HG02943 (cell line): Measurements from ENCODE around the gene ROBO3.

Experiments used
- ATAC-seq: cut with Tn5 transposase; IDR thresholded peaks from one replicate; pipeline ENCODE4 v1.9.1; 2021; ENCODE audit warnings: mild to moderate bottlenecking, low read depth, moderate library complexity; ENCODE audit not compliant: unreplicated experiment

The ROBO3 gene

GRCh38 chr11:124844664-124845079, 20.6 kb upstream of the ROBO3 start:
- no peak for ATAC-seq

- ATAC-seq: no peak
Observed at GRCh38 chr11:124846070-124846673, 19.1 kb upstream of the ROBO3 start.

GRCh38 chr11:124859171-124859570, 6.1 kb upstream of the ROBO3 start:
- ATAC-seq: no peak

GRCh38 chr11:124861670-124862069, 3.6 kb upstream of the ROBO3 start:
- no peak for ATAC-seq

- no peak for ATAC-seq
Observed at GRCh38 chr11:124863137-124863825, 2.0 kb upstream of the ROBO3 start.

GRCh38 chr11:124863826-124864165, 1.4 kb upstream of the ROBO3 start:
- ATAC-seq: no peak

GRCh38 chr11:124864176-124864891, 898 bp upstream of the ROBO3 start:
- no peak for ATAC-seq

GRCh38 chr11:124864892-124865180, 396 bp upstream of the ROBO3 start:
- no peak for ATAC-seq

- ATAC-seq: no peak
Observed at GRCh38 chr11:124865902-124866851, 945 bp downstream of the ROBO3 start.

GRCh38 chr11:124867700-124868099, 2.5 kb downstream of the ROBO3 start:
- no peak for ATAC-seq

- ATAC-seq: no peak
Observed at GRCh38 chr11:124868331-124869274, 3.4 kb downstream of the ROBO3 start.

- ATAC-seq: no peak
Observed at GRCh38 chr11:124869331-124869730, 4.1 kb downstream of the ROBO3 start.

GRCh38 chr11:124869856-124870387, 4.7 kb downstream of the ROBO3 start:
- no peak for ATAC-seq

- ATAC-seq: no peak
Observed at GRCh38 chr11:124870430-124870829, 5.2 kb downstream of the ROBO3 start.

GRCh38 chr11:124872280-124872679, 7.0 kb downstream of the ROBO3 start:
- no peak for ATAC-seq

GRCh38 chr11:124872741-124873140, 7.5 kb downstream of the ROBO3 start:
- no peak for ATAC-seq

- no peak for ATAC-seq
Observed at GRCh38 chr11:124873951-124874350, 8.7 kb downstream of the ROBO3 start.

- no peak for ATAC-seq
Observed at GRCh38 chr11:124874571-124875255, 9.5 kb downstream of the ROBO3 start.

GRCh38 chr11:124875401-124875800, 10.2 kb downstream of the ROBO3 start:
- ATAC-seq: no peak
